ENCODE results near the gene PIK3R1. TPM values are rescaled to one million over a fixed set of nuclear protein-coding genes. Genes with fewer than 3 reads are reported as not detected.

Gene PIK3R1
- total RNA-seq, 1 experiment from 2014 or later = 47.8 TPM

- ChIA-PET POLR2A (interaction anchor here (0.6 kb wide), 1 partner anchor 79 kb away, joined by 3 read pairs; no protein-coding TSS in a partner anchor), CTCF (no interaction called here)
- Mint-ChIP-seq H3K4me3 (ENCODE audit: unreplicated experiment) (no peak overlapping the region), H3K36me3 (ENCODE audit: insufficient read depth, unreplicated experiment) (peaks cover 78% of the 10 kb centered on the region), H3K9me3 (ENCODE audit: unreplicated experiment) (no peaks in the 10 kb centered on the region), H3K27me3 (ENCODE audit: insufficient read depth, unreplicated experiment) (no peaks in the 10 kb centered on the region), H3K27ac (ENCODE audit: unreplicated experiment) (no peak overlapping the region), H3K4me1 (ENCODE audit: low read depth, unreplicated experiment) (no peaks in the 10 kb centered on the region)
- Histone ChIP-seq H3K4me1 (peaks cover 7% of the 10 kb centered on the region), H3K9me3 (no peaks in the 10 kb centered on the region), H3K36me3 (ENCODE audit: control insufficient read depth, insufficient read depth, low read length) (peaks cover 2% of the 10 kb centered on the region), H3K4me3 (ENCODE audit: low read depth, low read length) (no peak overlapping the region), H3K27me3 (replicated peaks; ENCODE audit: control insufficient read depth, insufficient read depth, low read length) (no peaks in the 10 kb centered on the region)
- intact Hi-C loops (cut with micrococcal nuclease; ENCODE audit: unreplicated experiment) = no loop called here
- no TSS peak for BruUV-seq (replicated peaks)
- DNase-seq = no peak
- TF ChIP-seq, protein P1, sequence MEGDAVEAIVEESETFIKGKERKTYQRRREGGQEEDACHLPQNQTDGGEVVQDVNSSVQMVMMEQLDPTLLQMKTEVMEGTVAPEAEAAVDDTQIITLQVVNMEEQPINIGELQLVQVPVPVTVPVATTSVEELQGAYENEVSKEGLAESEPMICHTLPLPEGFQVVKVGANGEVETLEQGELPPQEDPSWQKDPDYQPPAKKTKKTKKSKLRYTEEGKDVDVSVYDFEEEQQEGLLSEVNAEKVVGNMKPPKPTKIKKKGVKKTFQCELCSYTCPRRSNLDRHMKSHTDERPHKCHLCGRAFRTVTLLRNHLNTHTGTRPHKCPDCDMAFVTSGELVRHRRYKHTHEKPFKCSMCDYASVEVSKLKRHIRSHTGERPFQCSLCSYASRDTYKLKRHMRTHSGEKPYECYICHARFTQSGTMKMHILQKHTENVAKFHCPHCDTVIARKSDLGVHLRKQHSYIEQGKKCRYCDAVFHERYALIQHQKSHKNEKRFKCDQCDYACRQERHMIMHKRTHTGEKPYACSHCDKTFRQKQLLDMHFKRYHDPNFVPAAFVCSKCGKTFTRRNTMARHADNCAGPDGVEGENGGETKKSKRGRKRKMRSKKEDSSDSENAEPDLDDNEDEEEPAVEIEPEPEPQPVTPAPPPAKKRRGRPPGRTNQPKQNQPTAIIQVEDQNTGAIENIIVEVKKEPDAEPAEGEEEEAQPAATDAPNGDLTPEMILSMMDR (IDR thresholded peaks at IDR 0.05; ENCODE audit: insufficient read depth in 1 of 2, low read depth in 1 of 2, low read length in 1 of 2, severe bottlenecking in 1 of 2, unreplicated experiment in 1 of 2) = no peak
These were observed 83.5 kb downstream of the PIK3R1 start for GRCh38 chr5:68299105-68299504.

GRCh38 chr5:68299575-68299974, 84.0 kb downstream of the PIK3R1 start:
- intact Hi-C loops (cut with micrococcal nuclease; ENCODE audit: unreplicated experiment) = no loop called here
- Mint-ChIP-seq H3K9me3 (ENCODE audit: unreplicated experiment) (no peaks in the 10 kb centered on the region), H3K36me3 (ENCODE audit: insufficient read depth, unreplicated experiment) (peaks cover 73% of the 10 kb centered on the region), H3K4me3 (ENCODE audit: unreplicated experiment) (no peak overlapping the region), H3K4me1 (ENCODE audit: low read depth, unreplicated experiment) (no peaks in the 10 kb centered on the region), H3K27ac (ENCODE audit: unreplicated experiment) (no peak overlapping the region), H3K27me3 (ENCODE audit: insufficient read depth, unreplicated experiment) (no peaks in the 10 kb centered on the region)
- ChIA-PET CTCF (no interaction called here), POLR2A (interaction anchor here (0.6 kb wide), 2 partner anchors 80 to 85 kb away, joined by 3 read pairs; no protein-coding TSS in a partner anchor)
- H3K4me3 ChIP-seq (ENCODE audit: low read depth, low read length) = no peak overlapping the region
- H3K36me3 ChIP-seq (ENCODE audit: control insufficient read depth, insufficient read depth, low read length) = peaks cover 2% of the 10 kb centered on the region
- no peaks in the 10 kb centered on the region for H3K9me3 ChIP-seq
- no TSS peak for BruUV-seq (replicated peaks)
- no peaks in the 10 kb centered on the region for H3K27me3 ChIP-seq (replicated peaks; ENCODE audit: control insufficient read depth, insufficient read depth, low read length)
- no peak for DNase-seq
- TF ChIP-seq, protein P1 (IDR thresholded peaks at IDR 0.05; ENCODE audit: insufficient read depth in 1 of 2, low read depth in 1 of 2, low read length in 1 of 2, severe bottlenecking in 1 of 2, unreplicated experiment in 1 of 2) = no peak
- H3K4me1 ChIP-seq = peaks cover 10% of the 10 kb centered on the region

GRCh38 chr5:68303038-68303738, 87.6 kb downstream of the PIK3R1 start:
- H3K27ac Mint-ChIP-seq (ENCODE audit: unreplicated experiment) = no peak overlapping the region
- BruUV-seq (replicated peaks) = no TSS peak
- H3K9me3 Mint-ChIP-seq (ENCODE audit: unreplicated experiment) = no peaks in the 10 kb centered on the region
- TF ChIP-seq, protein P1 (IDR thresholded peaks at IDR 0.05; ENCODE audit: insufficient read depth in 1 of 2, low read depth in 1 of 2, low read length in 1 of 2, severe bottlenecking in 1 of 2, unreplicated experiment in 1 of 2) = no peak
- H3K36me3 Mint-ChIP-seq (ENCODE audit: insufficient read depth, unreplicated experiment) = peaks cover 40% of the 10 kb centered on the region
- peaks cover 18% of the 10 kb centered on the region for H3K4me1 ChIP-seq
- no peak for DNase-seq
- intact Hi-C loops (cut with micrococcal nuclease; ENCODE audit: unreplicated experiment) = no loop called here
- H3K4me3 Mint-ChIP-seq (ENCODE audit: unreplicated experiment) = no peak overlapping the region
- ChIA-PET CTCF (interaction anchor here (0.6 to 0.7 kb wide), 2 partner anchors 158 to 270 kb away, joined by 4 to 6 read pairs; no protein-coding TSS in a partner anchor), POLR2A (no interaction called here)
- H3K27me3 ChIP-seq (replicated peaks; ENCODE audit: control insufficient read depth, insufficient read depth, low read length) = no peaks in the 10 kb centered on the region
- peaks cover 9% of the 10 kb centered on the region for H3K4me1 Mint-ChIP-seq (ENCODE audit: low read depth, unreplicated experiment)
- no peaks in the 10 kb centered on the region for H3K27me3 Mint-ChIP-seq (ENCODE audit: insufficient read depth, unreplicated experiment)
- no peak overlapping the region for H3K4me3 ChIP-seq (ENCODE audit: low read depth, low read length)
- no peaks in the 10 kb centered on the region; the same call in 1 of the 2 replicates for H3K36me3 ChIP-seq (ENCODE audit: control insufficient read depth, insufficient read depth, low read length)
- no peaks in the 10 kb centered on the region for H3K9me3 ChIP-seq
